Measurements from ENCODE around the gene HSF5.

The HSF5 gene

DNA sequence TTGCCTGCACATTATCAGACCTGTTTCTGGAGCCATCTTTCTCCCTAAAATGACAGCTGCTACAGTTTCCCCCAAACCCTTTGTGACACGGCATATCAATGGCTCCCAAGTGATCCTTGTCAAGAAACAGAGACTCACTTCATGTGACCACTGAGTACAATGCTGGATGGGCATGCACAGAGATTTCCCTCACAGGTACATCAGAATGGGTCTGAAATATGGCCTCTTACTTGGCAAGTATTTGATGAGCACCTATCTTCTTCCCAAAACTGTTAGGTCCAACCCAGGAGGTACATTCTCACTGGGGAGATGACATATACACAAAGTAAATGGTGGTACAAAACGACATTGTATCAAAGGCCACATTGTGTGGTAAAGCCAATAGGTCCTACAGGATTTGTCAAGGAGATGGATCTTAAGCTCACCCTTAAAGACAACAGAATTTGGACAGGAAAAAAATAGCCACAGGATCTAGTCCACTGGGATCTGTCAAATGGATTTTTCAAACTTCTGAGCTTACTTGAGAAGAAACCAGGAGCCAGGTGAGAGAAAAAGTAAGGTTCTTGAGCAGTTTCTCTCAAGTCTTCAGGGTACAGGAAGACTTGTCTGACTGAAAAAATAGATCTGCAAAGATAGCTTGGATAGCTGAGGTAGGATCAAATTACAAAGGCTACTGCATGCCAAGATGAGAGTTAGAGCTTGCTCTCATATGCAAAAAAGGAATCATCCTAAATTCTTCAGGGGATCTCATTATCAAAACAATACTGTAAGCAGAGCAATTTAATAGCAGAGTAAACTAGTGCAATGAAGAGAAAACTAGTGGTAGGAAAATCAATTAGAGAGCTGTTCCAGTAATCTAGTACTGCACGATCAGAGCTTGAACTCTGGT, 99.7 kb downstream of the HSF5 start:
- no peak for DNase-seq (ENCODE audit: low read depth in 3 of 3, low spot score in 1 of 3)

DNA sequence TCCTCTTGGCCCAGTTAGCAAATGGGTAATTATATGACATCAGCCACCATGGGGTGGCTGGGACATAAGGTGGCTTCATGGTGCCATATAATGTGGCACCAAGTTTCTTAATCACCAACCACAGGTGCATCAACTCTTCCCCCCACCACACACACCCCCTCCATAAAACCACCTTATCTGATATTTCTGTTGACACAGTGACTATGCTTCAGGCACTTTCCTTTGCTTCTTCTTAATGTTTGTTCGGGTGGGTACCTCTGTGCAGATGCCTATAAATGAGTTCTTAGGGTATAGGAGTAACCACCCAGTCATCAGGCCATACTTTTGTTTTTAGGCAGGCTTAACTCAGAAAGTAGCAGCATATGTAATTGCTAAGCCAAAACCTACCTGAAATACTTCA, 100.4 kb downstream of the HSF5 start:
- no peak for DNase-seq (ENCODE audit: low read depth in 3 of 3, low spot score in 1 of 3)

- no peak for DNase-seq (ENCODE audit: low read depth in 3 of 3, low spot score in 1 of 3)
Measured at GRCh38 chr17:58386708-58387107, 101.5 kb downstream of the HSF5 start.

DNA sequence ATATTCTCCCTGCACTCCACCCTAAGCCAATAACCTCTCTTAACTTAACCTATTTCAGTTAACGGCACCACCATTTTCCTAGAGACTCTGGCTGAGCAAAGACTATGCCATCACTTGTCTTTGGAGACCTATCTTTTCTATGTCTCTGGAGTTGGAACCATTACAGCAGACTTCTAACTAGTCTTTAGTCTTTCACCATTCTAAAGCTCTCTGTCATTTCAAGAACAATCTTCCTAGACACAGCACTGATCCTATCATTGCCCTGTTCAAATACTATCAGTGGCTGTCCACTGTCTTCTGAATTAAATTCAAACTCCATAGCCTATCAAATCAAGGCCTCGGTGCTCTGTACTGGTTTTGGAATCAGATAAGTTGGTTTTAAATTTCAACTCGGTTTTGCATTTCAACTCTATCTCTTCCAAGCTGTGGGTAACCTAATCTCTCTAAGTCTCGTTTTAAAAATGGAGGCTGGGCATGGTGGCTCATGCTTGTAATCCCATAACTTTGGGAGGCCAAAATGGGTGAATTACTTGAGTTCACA, 102.8 kb downstream of the HSF5 start:
- DNase-seq (ENCODE audit: low read depth in 3 of 3, low spot score in 1 of 3): no peak

DNA sequence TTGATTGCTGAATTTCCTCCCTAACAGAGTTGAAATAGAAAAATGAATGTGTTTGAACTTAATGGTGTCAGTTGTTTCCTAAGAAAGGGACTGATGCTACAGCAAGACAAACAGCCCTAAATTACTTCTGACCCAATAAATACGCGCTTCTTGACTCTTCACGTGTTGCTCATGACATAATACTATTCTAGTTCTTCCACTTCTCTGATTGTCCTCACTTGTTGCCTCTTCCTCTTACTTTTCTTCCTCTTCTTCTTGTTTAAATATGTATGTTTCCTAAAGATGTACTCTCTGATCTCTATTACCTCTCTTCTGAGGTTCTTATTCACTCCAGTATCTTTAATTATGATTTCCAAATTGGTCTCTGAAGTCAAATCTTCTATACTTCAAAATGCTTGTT, 103.3 kb downstream of the HSF5 start:
- no peak for DNase-seq (ENCODE audit: low read depth in 3 of 3, low spot score in 1 of 3)

DNA sequence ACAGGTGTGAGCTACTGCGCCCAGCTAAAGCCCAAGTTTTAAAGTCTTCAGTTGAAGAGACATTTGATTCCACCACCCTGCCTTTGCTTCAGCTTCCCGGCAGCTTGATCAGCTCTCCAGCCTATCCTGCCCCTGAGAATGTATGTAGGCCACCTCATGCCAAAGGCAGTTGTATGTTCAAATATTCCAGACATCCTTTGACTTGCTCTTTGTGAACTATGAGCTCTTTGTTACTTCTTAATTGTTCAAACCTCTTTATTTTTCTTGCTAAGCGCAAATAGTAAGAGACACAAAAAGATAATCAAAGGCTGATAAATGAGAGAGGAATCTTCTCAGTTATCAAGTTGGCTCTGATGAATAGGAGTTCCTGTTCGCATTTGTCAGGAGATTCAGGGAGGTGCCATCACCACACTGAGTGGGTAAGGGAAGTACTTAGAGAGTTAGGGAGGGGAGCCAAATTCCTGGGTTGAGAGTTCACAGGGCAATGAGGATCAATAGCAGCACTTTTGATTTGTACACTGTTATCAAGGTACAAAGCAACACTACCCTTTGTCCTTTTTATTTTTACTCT, 104.2 kb downstream of the HSF5 start:
- no peak for DNase-seq (ENCODE audit: low read depth in 3 of 3, low spot score in 1 of 3)

DNA sequence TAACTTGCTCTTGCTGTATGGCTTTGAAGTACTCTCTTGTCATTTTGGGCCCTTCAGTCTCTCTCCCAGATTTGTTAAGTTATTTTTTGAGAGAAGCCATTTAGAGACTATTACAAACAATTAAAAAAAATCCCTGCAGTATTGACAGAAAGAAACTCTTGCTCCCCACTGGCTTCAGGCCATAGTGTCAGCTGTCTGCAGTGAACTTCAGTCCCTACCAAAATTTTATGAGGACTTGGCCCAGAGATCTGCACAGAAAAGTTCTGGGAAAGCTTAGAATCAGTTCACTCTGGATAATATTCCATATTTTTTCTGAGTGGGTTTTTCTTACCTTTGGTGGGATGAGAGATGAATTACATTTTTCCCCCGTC, 105.4 kb downstream of the HSF5 start:
- no peak for DNase-seq (ENCODE audit: low read depth in 3 of 3, low spot score in 1 of 3)

GRCh38 chr17:58382108-58382871, 105.9 kb downstream of the HSF5 start:
- DNase-seq (ENCODE audit: low read depth in 3 of 3, low spot score in 1 of 3): no peak

GRCh38 chr17:58381124-58382035, 106.8 kb downstream of the HSF5 start:
- DNase-seq (ENCODE audit: low read depth in 3 of 3, low spot score in 1 of 3): no peak

- DNase-seq (ENCODE audit: low read depth in 3 of 3, low spot score in 1 of 3): no peak
Measured at GRCh38 chr17:58380207-58381123, 107.7 kb downstream of the HSF5 start.

DNA sequence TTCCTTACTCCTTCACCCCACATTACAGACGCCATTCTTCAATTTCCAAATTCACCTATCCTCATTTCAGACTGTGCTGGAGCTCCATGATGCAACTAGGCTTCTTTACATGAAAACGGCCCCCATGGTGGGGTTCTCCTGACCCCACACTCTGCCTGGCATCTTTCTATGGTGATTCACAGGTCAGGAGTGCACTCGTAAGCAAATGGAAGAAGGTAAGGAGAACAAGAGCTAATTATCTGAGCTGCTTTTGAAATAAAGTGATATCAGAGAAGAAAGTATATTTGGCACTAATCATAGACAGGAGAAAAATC, 108.7 kb downstream of the HSF5 start:
- no peak for DNase-seq (ENCODE audit: low read depth in 3 of 3, low spot score in 1 of 3)

GRCh38 chr17:58378733-58379510, 109.3 kb downstream of the HSF5 start:
- no peak for DNase-seq (ENCODE audit: low read depth in 3 of 3, low spot score in 1 of 3)

DNA sequence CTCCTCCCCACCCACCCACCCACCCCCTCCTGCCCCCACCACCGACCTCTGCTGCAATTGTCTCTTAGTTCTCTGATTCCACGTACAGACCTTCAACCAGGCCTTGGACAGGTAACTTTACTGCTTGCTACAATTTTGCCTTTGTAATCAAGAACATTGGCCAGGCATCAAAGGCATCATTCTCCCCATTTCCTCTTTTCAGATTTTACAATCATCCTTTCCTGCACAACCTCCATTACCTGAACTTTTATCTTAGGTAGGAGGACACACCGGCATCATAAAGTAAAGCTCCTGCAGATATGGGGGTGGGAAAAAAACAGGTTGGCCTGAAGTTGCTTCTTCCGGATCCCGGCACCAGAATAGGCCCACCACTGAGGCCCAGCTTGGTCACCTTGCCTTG, 110.5 kb downstream of the HSF5 start:
- no peak for DNase-seq (ENCODE audit: low read depth in 3 of 3, low spot score in 1 of 3)

DNA sequence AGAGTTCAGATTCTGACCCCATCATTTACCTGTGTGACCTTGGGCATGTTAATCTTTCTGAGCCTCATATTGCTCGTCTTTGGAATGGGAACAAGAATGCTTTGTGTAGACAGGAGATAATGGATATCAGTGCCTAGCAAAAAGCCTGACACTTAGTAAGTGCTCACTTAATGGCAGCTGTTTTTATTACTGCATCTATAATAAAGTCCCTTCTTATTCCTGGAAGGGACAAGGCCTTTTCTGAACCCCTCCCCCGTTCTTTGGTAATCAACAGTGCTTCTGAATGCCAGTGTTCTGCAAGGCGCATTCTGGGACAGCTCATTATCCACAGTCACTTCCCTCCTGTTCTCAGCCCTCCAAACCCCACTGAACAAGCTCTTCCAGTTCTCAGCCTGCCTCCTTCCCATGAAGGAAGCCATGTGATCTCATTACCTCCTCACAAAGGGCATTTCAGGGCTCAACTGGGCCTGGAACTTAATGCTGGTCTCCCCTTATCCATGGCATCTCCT, 111.1 kb downstream of the HSF5 start:
- no peak for DNase-seq (ENCODE audit: low read depth in 3 of 3, low spot score in 1 of 3)

DNA sequence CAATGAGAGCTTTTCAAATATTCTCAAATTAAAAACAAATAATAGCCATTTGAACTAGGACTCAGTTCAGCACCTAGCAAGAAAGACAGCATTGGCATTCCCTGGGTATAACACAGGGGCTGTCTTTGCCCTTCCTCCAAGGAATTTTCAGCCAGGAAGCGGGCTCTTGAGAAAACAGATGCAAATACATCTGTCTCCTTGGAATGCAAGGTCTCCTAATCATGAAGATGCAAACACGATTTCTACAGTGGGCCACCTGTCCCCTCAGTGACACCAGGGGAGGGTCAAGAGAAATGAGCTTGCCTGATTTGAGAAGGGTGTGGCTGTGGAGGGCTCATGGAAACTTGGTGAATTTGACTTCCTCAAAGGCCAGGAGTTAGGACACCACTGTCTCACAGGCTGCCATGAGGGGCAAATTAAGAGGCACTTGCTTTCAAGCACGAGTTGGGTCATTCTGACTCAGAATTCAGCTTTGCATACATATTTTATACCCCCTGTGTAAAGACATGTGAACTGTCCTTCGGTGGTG, 111.7 kb downstream of the HSF5 start:
- no peak for DNase-seq (ENCODE audit: low read depth in 3 of 3, low spot score in 1 of 3)

DNA sequence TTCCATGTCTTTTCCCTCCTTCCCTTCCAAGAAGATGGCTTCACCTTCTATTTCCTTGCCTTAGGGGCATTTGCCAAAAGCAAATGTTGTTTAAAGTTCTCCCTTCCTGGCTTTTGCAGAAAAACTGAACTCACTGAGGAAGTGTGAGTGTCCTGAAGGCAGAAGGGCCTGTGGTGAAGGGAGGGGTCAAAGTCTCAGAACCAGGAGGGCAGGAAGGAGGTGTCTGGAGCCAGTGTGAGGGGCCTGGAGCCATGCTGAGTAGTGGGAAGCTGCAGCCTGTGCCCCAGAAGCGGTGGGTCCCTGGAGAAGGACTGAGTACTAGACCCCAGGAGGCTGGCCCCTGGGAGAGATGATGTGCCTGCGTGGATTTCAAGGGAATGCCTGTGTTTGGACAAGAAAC, 112.4 kb downstream of the HSF5 start:
- DNase-seq (ENCODE audit: low read depth in 3 of 3, low spot score in 1 of 3): no peak

GRCh38 chr17:58375256-58375655, 113.0 kb downstream of the HSF5 start:
- no peak for DNase-seq (ENCODE audit: low read depth in 3 of 3, low spot score in 1 of 3)

- DNase-seq (ENCODE audit: low read depth in 3 of 3, low spot score in 1 of 3): no peak
Measured at GRCh38 chr17:58373923-58374322, 114.3 kb downstream of the HSF5 start.

DNA sequence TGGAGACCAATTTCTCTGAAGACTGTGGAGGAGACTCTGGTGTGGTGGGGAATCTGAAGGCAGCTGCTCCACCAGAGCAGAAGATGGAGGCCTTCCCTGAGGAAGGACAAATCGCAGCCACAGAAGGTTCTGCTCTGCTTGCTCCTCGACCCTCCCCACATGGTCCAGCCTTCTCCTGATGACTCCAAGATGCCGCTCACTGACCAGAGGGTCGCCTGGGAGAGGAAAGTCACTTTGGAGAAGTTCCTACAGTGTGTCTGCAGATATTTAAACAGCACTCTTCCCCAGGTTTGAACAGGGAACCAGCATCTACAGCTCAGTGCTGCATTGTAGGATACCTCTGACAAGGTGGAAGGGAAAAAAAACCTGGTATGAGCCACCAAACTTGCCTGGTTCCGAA, 115.2 kb downstream of the HSF5 start:
- DNase-seq (ENCODE audit: low read depth in 3 of 3, low spot score in 1 of 3): no peak

Measured in stimulated activated CD4-positive, alpha-beta T cell treated with anti-CD3 and anti-CD28 coated beads, TNF-alpha, amount 100 ng/mL, for 1 hour (primary cell).